ENCODE results near the gene PPP1R12B. TPM values are rescaled to one million over a fixed set of nuclear protein-coding genes. Genes with fewer than 3 reads are reported as not detected.

Gene PPP1R12B
- total and polyA plus RNA-seq, 2 experiments from 2014 or later = 8.1 to 15.0 TPM

- H3K4me1 ChIP-seq (ENCODE audit: insufficient read depth) = peaks cover 8% of the 10 kb centered on the region
- no peak overlapping the region for H2AFZ ChIP-seq
- H3K36me3 ChIP-seq (replicated peaks; ENCODE audit: insufficient read depth, low read depth) = no peaks in the 10 kb centered on the region
- no peak for DNase-seq (ENCODE audit: low spot score)
- H3K9me2 ChIP-seq (replicated peaks; ENCODE audit: insufficient read depth) = no peaks in the 10 kb centered on the region
- no peaks in the 10 kb centered on the region for H4K20me1 ChIP-seq (ENCODE audit: insufficient read depth, poor library complexity, severe bottlenecking)
- H3K79me2 ChIP-seq = no peaks in the 10 kb centered on the region
- no peaks in the 10 kb centered on the region for H3K9me3 ChIP-seq (ENCODE audit: low read depth)
- TF ChIP-seq, protein P1, sequence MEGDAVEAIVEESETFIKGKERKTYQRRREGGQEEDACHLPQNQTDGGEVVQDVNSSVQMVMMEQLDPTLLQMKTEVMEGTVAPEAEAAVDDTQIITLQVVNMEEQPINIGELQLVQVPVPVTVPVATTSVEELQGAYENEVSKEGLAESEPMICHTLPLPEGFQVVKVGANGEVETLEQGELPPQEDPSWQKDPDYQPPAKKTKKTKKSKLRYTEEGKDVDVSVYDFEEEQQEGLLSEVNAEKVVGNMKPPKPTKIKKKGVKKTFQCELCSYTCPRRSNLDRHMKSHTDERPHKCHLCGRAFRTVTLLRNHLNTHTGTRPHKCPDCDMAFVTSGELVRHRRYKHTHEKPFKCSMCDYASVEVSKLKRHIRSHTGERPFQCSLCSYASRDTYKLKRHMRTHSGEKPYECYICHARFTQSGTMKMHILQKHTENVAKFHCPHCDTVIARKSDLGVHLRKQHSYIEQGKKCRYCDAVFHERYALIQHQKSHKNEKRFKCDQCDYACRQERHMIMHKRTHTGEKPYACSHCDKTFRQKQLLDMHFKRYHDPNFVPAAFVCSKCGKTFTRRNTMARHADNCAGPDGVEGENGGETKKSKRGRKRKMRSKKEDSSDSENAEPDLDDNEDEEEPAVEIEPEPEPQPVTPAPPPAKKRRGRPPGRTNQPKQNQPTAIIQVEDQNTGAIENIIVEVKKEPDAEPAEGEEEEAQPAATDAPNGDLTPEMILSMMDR (IDR thresholded peaks at IDR 0.05; ENCODE audit: poor library complexity) = no peak
- no peak for TF ChIP-seq EZH2phosphoT487 (IDR thresholded peaks at IDR 0.05; ENCODE audit: low read depth, severe bottlenecking, unreplicated experiment)
- TF ChIP-seq EZH2 (IDR thresholded peaks at IDR 0.05; ENCODE audit: borderline replicate concordance) = no peak
- WGBS (ENCODE audit: low lambda C conversion rate, missing lambda C conversion rate) = 89% methylated on average over 3 of the region's 3 CpGs
- H3K27me3 ChIP-seq = no peaks in the 10 kb centered on the region
- no peak overlapping the region for H3K4me3 ChIP-seq
- no peak overlapping the region for H3K4me2 ChIP-seq
- no peak overlapping the region for H3K27ac ChIP-seq
These were observed 84.9 kb downstream of the PPP1R12B start for GRCh38 chr1:202433155-202434043.

DNA sequence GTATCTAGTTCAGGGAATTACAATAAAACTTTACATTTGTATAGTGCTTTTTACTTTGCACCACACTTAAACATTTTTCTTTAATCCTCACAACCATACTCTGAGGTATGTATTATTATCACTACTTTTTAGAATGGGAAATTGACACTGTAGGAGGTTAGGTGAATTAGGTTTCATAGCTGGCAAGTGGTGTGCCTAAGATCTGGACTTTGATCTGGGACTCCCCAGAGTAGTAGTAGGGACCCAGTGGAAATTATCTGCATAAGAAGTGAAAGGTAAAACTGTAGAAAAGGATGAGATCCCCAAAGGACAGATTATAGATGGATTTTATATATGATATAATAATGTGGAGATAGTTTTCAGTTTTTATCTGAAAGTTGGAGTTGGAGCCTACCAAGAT, 85.6 kb downstream of the PPP1R12B start:
- no peak for DNase-seq (ENCODE audit: low spot score)
- no peaks in the 10 kb centered on the region for H3K9me2 ChIP-seq (replicated peaks; ENCODE audit: insufficient read depth)
- H4K20me1 ChIP-seq (ENCODE audit: insufficient read depth, poor library complexity, severe bottlenecking) = no peaks in the 10 kb centered on the region
- TF ChIP-seq, protein P1 (IDR thresholded peaks at IDR 0.05; ENCODE audit: poor library complexity) = no peak
- TF ChIP-seq EZH2phosphoT487 (IDR thresholded peaks at IDR 0.05; ENCODE audit: low read depth, severe bottlenecking, unreplicated experiment) = no peak
- TF ChIP-seq EZH2 (IDR thresholded peaks at IDR 0.05; ENCODE audit: borderline replicate concordance) = no peak
- no peak overlapping the region for H3K27ac ChIP-seq
- no peak overlapping the region for H2AFZ ChIP-seq
- no peaks in the 10 kb centered on the region for H3K36me3 ChIP-seq (replicated peaks; ENCODE audit: insufficient read depth, low read depth)
- peaks cover 1% of the 10 kb centered on the region for H3K4me1 ChIP-seq (ENCODE audit: insufficient read depth)
- H3K9me3 ChIP-seq (ENCODE audit: low read depth) = no peaks in the 10 kb centered on the region
- H3K4me2 ChIP-seq = no peak overlapping the region
- no peaks in the 10 kb centered on the region for H3K79me2 ChIP-seq
- no peak overlapping the region for H3K4me3 ChIP-seq
- H3K27me3 ChIP-seq = no peaks in the 10 kb centered on the region

DNA sequence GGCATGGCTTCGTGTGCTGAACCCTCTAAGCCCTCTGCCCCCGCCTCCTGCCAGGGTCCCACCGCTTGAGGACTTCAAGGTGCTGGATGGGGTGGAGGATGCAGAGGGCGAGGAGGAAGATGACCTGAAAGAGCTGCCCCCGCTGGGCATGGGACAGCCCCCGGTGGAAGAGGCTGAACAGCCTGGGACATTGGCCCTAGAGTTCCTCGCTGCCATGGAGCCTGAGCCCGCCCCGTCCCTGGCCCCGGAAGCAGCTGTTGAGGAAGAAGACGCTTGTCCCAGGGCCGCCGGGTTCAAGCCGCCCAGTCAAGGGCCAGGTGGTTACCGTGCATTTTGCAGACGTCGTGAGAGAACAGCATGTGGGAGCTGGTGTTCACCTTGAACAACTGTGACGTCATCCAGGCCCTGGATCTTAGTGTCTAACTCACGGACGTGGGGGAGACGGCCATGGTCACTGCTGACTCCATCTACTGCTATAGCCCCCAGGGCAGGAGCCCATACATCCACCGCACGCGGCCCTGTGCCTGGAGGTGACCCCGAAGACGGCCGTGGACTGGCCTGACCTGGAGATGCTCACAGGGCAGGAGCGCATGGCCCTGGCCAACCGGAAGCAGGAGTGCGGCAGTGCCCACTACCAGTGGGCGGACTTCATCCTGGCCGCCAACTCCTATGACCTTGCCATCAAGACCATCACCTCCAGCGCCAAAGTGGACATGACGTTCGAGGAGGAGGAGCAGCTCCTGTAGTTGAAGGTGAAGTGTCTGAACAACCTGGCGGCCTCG, 90.1 kb downstream of the PPP1R12B start:
- Histone ChIP-seq H3K4me2 (no peak overlapping the region), H3K27ac (no peak overlapping the region), H4K20me1 (ENCODE audit: insufficient read depth, poor library complexity, severe bottlenecking) (no peaks in the 10 kb centered on the region), H3K9me2 (replicated peaks; ENCODE audit: insufficient read depth) (no peaks in the 10 kb centered on the region), H3K27me3 (no peaks in the 10 kb centered on the region), H3K79me2 (no peaks in the 10 kb centered on the region), H3K4me1 (ENCODE audit: insufficient read depth) (no peaks in the 10 kb centered on the region), H2AFZ (no peak overlapping the region), H3K36me3 (replicated peaks; ENCODE audit: insufficient read depth, low read depth) (peaks cover 5% of the 10 kb centered on the region), H3K9me3 (ENCODE audit: low read depth) (no peaks in the 10 kb centered on the region), H3K4me3 (no peak overlapping the region)
- no peak for DNase-seq (ENCODE audit: low spot score)
- TF ChIP-seq, protein P1 (IDR thresholded peaks at IDR 0.05; ENCODE audit: poor library complexity) = no peak
- TF ChIP-seq EZH2phosphoT487 (IDR thresholded peaks at IDR 0.05; ENCODE audit: low read depth, severe bottlenecking, unreplicated experiment) (no peak), EZH2 (IDR thresholded peaks at IDR 0.05; ENCODE audit: borderline replicate concordance) (no peak)
- 98% methylated on average over 36 of the region's 37 CpGs for WGBS (ENCODE audit: low lambda C conversion rate, missing lambda C conversion rate)
